CD4-positive, alpha-beta T cell treated with Interleukin-4 for 4 hours (primary cell): ENCODE data around the gene CREB3L1.
"Not testable (repeated sequence)": the region's sequence is repeated elsewhere in the genome, so short reads cannot be mapped to it uniquely, and the experiment has no call there.

ENCODE experiments used
- DNase-seq: peaks from one replicate; pipeline ENCODE4 v3.0.0-alpha.2; 2020

Gene CREB3L1

GRCh38 chr11:46298699-46299433 lies 21.4 kb downstream of the CREB3L1 start:
- no peak for DNase-seq

GRCh38 chr11:46299451-46299961 lies 22.0 kb downstream of the CREB3L1 start:
- DNase-seq: no peak

- DNase-seq: no peak
These were observed 22.8 kb downstream of the CREB3L1 start for GRCh38 chr11:46300270-46300669.

GRCh38 chr11:46302866-46303265 lies 25.4 kb downstream of the CREB3L1 start:
- no peak for DNase-seq

GRCh38 chr11:46304036-46304435 lies 26.6 kb downstream of the CREB3L1 start:
- not testable (repeated sequence) for DNase-seq

GRCh38 chr11:46304605-46305179 lies 27.2 kb downstream of the CREB3L1 start:
- no peak for DNase-seq

GRCh38 chr11:46305295-46305694 lies 27.8 kb downstream of the CREB3L1 start:
- peak; percentile 14 for DNase-seq

- no peak for DNase-seq
These were observed 28.9 kb downstream of the CREB3L1 start for GRCh38 chr11:46306296-46306853.

- DNase-seq: no peak
These were observed 29.9 kb downstream of the CREB3L1 start for GRCh38 chr11:46307369-46307768.

GRCh38 chr11:46307785-46308341 lies 30.4 kb downstream of the CREB3L1 start:
- no peak for DNase-seq

- DNase-seq: peak; percentile 51
These were observed 31.4 kb downstream of the CREB3L1 start for GRCh38 chr11:46308631-46309419.

GRCh38 chr11:46309814-46310259 lies 32.4 kb downstream of the CREB3L1 start:
- no peak for DNase-seq

GRCh38 chr11:46315033-46315738 lies 37.7 kb downstream of the CREB3L1 start:
- peak; percentile 77 for DNase-seq

GRCh38 chr11:46315783-46316563 lies 38.5 kb downstream of the CREB3L1 start:
- DNase-seq: no peak

- DNase-seq: no peak
These were observed 41.6 kb downstream of the CREB3L1 start for GRCh38 chr11:46319074-46319453.

GRCh38 chr11:46321757-46322156 lies 44.3 kb downstream of the CREB3L1 start:
- DNase-seq: no peak

GRCh38 chr11:46322759-46323158 lies 45.3 kb downstream of the CREB3L1 start:
- no peak for DNase-seq

- no peak for DNase-seq
These were observed 49.5 kb downstream of the CREB3L1 start for GRCh38 chr11:46326813-46327416.

GRCh38 chr11:46327829-46328228 lies 50.4 kb downstream of the CREB3L1 start:
- no peak for DNase-seq

GRCh38 chr11:46330154-46330553 lies 52.7 kb downstream of the CREB3L1 start:
- no peak for DNase-seq
